ENCODE measurements around the gene KANSL3. TPM values are rescaled to one million over a fixed set of nuclear protein-coding genes. Genes with fewer than 3 reads are reported as not detected.

The KANSL3 gene
- polyA plus RNA-seq, 1 donor (not counting 4 experiments of a cell fraction or from before 2014, with no cell fraction given) = 11.4 TPM

DNA sequence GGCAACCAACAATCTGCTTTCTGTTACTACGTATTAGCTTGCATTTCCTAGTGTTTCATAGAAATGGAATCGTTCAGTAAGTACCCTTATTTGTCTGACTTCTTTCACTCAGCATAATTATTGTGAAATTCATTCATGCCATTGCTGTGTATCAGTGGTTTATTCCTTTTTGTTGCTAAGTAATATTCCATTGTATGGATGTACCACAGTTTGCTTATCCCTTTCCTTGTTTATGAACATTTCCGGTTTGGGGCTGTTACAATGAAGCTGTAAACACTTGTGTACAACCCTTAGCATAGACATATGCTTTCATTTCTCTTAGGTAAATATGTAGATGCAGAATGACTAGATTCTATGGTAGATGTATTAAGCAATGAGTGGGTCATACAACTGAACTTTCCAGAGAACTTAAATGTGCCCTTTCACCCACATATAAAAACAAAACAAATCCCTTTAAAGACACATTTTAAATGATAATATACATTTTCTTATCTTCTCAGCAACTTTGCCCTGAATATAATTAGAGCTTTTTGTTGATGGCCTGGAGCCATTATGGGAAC, 26.3 kb upstream of the KANSL3 start:
- Histone ChIP-seq H3K9me3 (ENCODE audit: control insufficient read depth, low read depth, low read length) (peaks cover 4% of the 10 kb centered on the region), H3K79me2 (ENCODE audit: control insufficient read depth, insufficient read depth, low read length) (no peaks in the 10 kb centered on the region), H3K27ac (ENCODE audit: control insufficient read depth, insufficient read depth, low read length) (no peak overlapping the region), H3K27me3 (ENCODE audit: control insufficient read depth, extremely low read depth, insufficient read depth, low read length) (no peaks in the 10 kb centered on the region), H2AFZ (ENCODE audit: control insufficient read depth, low read length) (no peak overlapping the region), H4K20me1 (ENCODE audit: control insufficient read depth, extremely low read depth, insufficient read depth, low read length) (no peaks in the 10 kb centered on the region), H3K4me2 (ENCODE audit: control insufficient read depth, extremely low read depth, insufficient read depth, low read depth, low read length) (no peak overlapping the region), H3K9me1 (ENCODE audit: control insufficient read depth, extremely low read depth, insufficient read depth, low read length) (no peaks in the 10 kb centered on the region), H3K4me3 (ENCODE audit: control insufficient read depth in 2 of 3, extremely low read depth in 1 of 3, insufficient read depth in 2 of 3, low read depth in 1 of 3, low read length in 3 of 3) (no peak overlapping the region), H3K4me1 (ENCODE audit: control insufficient read depth, extremely low read depth, insufficient read depth, low read length) (peaks cover 7% of the 10 kb centered on the region), H3K9ac (ENCODE audit: control insufficient read depth, extremely low read depth, insufficient read depth, low read length) (no peak overlapping the region), H3K36me3 (ENCODE audit: control insufficient read depth in 2 of 2, extremely low read depth in 1 of 2, insufficient read depth in 2 of 2, low read length in 2 of 2) (no peaks in the 10 kb centered on the region)
- dilution Hi-C loops (cut with MboI; ENCODE audit: extremely low pct_ligation_motif_present, low sequenced_read_pairs) = no loop called here
- TF ChIP-seq EZH2 (IDR thresholded peaks at IDR 0.05; ENCODE audit: low read length) = no peak
- TF ChIP-seq, protein P1, sequence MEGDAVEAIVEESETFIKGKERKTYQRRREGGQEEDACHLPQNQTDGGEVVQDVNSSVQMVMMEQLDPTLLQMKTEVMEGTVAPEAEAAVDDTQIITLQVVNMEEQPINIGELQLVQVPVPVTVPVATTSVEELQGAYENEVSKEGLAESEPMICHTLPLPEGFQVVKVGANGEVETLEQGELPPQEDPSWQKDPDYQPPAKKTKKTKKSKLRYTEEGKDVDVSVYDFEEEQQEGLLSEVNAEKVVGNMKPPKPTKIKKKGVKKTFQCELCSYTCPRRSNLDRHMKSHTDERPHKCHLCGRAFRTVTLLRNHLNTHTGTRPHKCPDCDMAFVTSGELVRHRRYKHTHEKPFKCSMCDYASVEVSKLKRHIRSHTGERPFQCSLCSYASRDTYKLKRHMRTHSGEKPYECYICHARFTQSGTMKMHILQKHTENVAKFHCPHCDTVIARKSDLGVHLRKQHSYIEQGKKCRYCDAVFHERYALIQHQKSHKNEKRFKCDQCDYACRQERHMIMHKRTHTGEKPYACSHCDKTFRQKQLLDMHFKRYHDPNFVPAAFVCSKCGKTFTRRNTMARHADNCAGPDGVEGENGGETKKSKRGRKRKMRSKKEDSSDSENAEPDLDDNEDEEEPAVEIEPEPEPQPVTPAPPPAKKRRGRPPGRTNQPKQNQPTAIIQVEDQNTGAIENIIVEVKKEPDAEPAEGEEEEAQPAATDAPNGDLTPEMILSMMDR (optimal IDR thresholded peaks at IDR 0.05 in 1 of 3, IDR thresholded peaks at IDR 0.05 in 1 of 3, conservative IDR thresholded peaks at IDR 0.05 in 1 of 3; ENCODE audit: extremely low read depth in 1 of 3, insufficient read depth in 2 of 3, low read length in 3 of 3) = no peak
- DNase-seq (ENCODE audit: low read depth, low spot score) = no peak
- no peak for FAIRE-seq

DNA sequence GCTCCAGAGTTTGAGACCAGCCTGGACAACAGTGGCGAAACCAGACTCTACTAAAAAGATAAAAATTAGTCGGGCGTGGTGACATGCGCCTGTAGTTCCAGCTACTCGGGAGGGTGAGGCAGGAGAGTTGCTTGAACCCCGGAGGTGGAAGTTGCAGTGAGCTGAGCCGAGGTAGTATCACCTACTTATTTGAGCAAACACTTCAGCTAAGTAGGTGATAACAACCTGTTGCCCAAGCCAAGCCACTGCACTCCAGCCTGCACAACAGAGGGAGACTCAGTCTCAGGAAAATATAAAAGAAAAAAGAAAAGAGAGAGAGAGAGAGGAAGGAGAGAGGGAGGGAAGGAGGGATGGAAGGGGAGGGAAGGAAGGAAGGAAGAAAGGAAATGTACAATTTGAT, 25.7 kb upstream of the KANSL3 start:
- TF ChIP-seq, protein P1 (optimal IDR thresholded peaks at IDR 0.05 in 1 of 3, IDR thresholded peaks at IDR 0.05 in 1 of 3, conservative IDR thresholded peaks at IDR 0.05 in 1 of 3; ENCODE audit: extremely low read depth in 1 of 3, insufficient read depth in 2 of 3, low read length in 3 of 3) = no peak
- no peak for TF ChIP-seq EZH2 (IDR thresholded peaks at IDR 0.05; ENCODE audit: low read length)
- no peak overlapping the region for H2AFZ ChIP-seq (ENCODE audit: control insufficient read depth, low read length)
- no peak for DNase-seq (ENCODE audit: low read depth, low spot score)
- H3K4me3 ChIP-seq (ENCODE audit: control insufficient read depth in 2 of 3, extremely low read depth in 1 of 3, insufficient read depth in 2 of 3, low read depth in 1 of 3, low read length in 3 of 3) = no peak overlapping the region
- dilution Hi-C loops (cut with MboI; ENCODE audit: extremely low pct_ligation_motif_present, low sequenced_read_pairs) = no loop called here
- H3K4me1 ChIP-seq (ENCODE audit: control insufficient read depth, extremely low read depth, insufficient read depth, low read length) = peaks cover 7% of the 10 kb centered on the region
- no peak overlapping the region for H3K27ac ChIP-seq (ENCODE audit: control insufficient read depth, insufficient read depth, low read length)
- peaks cover 4% of the 10 kb centered on the region for H3K9me3 ChIP-seq (ENCODE audit: control insufficient read depth, low read depth, low read length)
- H3K27me3 ChIP-seq (ENCODE audit: control insufficient read depth, extremely low read depth, insufficient read depth, low read length) = no peaks in the 10 kb centered on the region
- FAIRE-seq = no peak
- H4K20me1 ChIP-seq (ENCODE audit: control insufficient read depth, extremely low read depth, insufficient read depth, low read length) = no peaks in the 10 kb centered on the region
- H3K9me1 ChIP-seq (ENCODE audit: control insufficient read depth, extremely low read depth, insufficient read depth, low read length) = no peaks in the 10 kb centered on the region
- H3K79me2 ChIP-seq (ENCODE audit: control insufficient read depth, insufficient read depth, low read length) = no peaks in the 10 kb centered on the region
- no peak overlapping the region for H3K9ac ChIP-seq (ENCODE audit: control insufficient read depth, extremely low read depth, insufficient read depth, low read length)
- no peaks in the 10 kb centered on the region for H3K36me3 ChIP-seq (ENCODE audit: control insufficient read depth in 2 of 2, extremely low read depth in 1 of 2, insufficient read depth in 2 of 2, low read length in 2 of 2)
- no peak overlapping the region for H3K4me2 ChIP-seq (ENCODE audit: control insufficient read depth, extremely low read depth, insufficient read depth, low read depth, low read length)
